Ishikawa (cell line): Measurements from ENCODE around the gene ERMP1.
A peak's percentile ranks its signal among the peaks of the same experiment; 100 is the strongest.

Source experiments
- CEBPB ChIP-seq: IDR thresholded peaks from 2 replicates; pipeline ENCODE4 v1.6.1; 2012
- CREB1 ChIP-seq: IDR thresholded peaks from 2 replicates; pipeline ENCODE4 v1.6.1; 2012; ENCODE audit warnings: low read depth
- EP300 ChIP-seq: IDR thresholded peaks from 2 replicates; pipeline ENCODE4 v1.6.1; 2012; ENCODE audit warnings: borderline replicate concordance
- FOXM1 ChIP-seq: IDR thresholded peaks from 2 replicates; pipeline ENCODE4 v1.6.1; 2012; ENCODE audit warnings: low read depth, borderline replicate concordance
- MAX ChIP-seq: IDR thresholded peaks from 2 replicates; pipeline ENCODE4 v1.6.1; 2012
- NFIC ChIP-seq: IDR thresholded peaks from 2 replicates; pipeline ENCODE4 v1.6.1; 2012
- RAD21 ChIP-seq: IDR thresholded peaks from 2 replicates; pipeline ENCODE4 v1.6.1; 2012; ENCODE audit warnings: low read depth
- REST ChIP-seq: IDR thresholded peaks from 2 replicates; pipeline ENCODE4 v1.6.1; 2012; ENCODE audit warnings: low read depth, mild to moderate bottlenecking
- TAF1 ChIP-seq: IDR thresholded peaks from 2 replicates; pipeline ENCODE4 v1.6.1; 2012; ENCODE audit warnings: low read depth, mild to moderate bottlenecking
- TCF12 ChIP-seq: IDR thresholded peaks from 2 replicates; pipeline ENCODE4 v1.6.1; 2012; ENCODE audit warnings: low read depth
- TEAD4 ChIP-seq: IDR thresholded peaks from 2 replicates; pipeline ENCODE4 v1.6.1; 2012
- USF1 ChIP-seq: IDR thresholded peaks from 2 replicates; pipeline ENCODE4 v1.6.1; 2012
- YY1 ChIP-seq: IDR thresholded peaks from 2 replicates; pipeline ENCODE4 v1.6.1; 2012; ENCODE audit warnings: low read depth
- ZBTB7A ChIP-seq: IDR thresholded peaks from 2 replicates; pipeline ENCODE4 v1.6.1; 2012; ENCODE audit warnings: low read depth

Gene ERMP1

GRCh38 chr9:5845157-5845531 is 12.2 kb upstream of the ERMP1 start:
- TF ChIP-seq EP300 (no peak), CREB1 (no peak), FOXM1 (no peak), REST (no peak), TAF1 (no peak), ZBTB7A (no peak), TCF12 (no peak), NFIC (no peak)

GRCh38 chr9:5843794-5844471 is 11.0 kb upstream of the ERMP1 start:
- TF ChIP-seq USF1: no peak
- TF ChIP-seq EP300: no peak
- TF ChIP-seq TCF12: no peak
- TF ChIP-seq YY1: no peak
- TF ChIP-seq ZBTB7A: no peak
- no peak for TF ChIP-seq REST
- TF ChIP-seq NFIC: no peak
- no peak for TF ChIP-seq FOXM1
- no peak for TF ChIP-seq RAD21

- TF ChIP-seq CEBPB (no peak), REST (peak; percentile 38; the same call in 1 of the 2 replicates)
Observed at GRCh38 chr9:5842929-5843793, 10.2 kb upstream of the ERMP1 start.

- no peak for TF ChIP-seq NFIC
Observed at GRCh38 chr9:5841771-5842573, 9.1 kb upstream of the ERMP1 start.

- TF ChIP-seq MAX: no peak
- TF ChIP-seq CREB1: no peak
- TF ChIP-seq CEBPB: no peak
- 0 out of 2 replicates have a peak, but pooled peaks have one; percentile 35 for TF ChIP-seq TEAD4
Observed at GRCh38 chr9:5840788-5841187, 7.9 kb upstream of the ERMP1 start.
